Measurements from ENCODE around the gene TCEAL7. TPM values are rescaled to one million over a fixed set of nuclear protein-coding genes. Genes with fewer than 3 reads are reported as not detected.

TCEAL7 gene
- total RNA-seq, 3 donors from 2014 or later, result 0.61 to 12.1 (median 2.2) TPM

DNA sequence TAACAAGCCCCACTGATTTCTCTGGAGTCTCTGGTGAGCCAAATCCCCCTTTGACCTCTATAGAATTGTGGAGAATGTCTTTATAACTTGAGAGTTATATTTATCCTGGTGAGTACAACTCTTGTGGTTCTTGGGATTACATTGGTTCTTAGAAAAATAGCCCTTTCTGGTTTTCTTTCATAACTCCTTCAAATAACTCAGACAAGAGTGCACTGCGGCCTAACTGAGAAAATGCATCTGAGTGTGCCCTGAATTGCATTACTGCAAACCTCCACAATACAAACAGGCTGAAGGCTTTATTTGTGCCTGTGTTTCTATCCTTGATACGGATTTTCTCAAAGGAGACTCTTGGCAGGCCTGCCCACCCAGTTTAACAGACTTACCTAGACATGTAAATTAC, 49.0 kb downstream of the TCEAL7 start:
- Histone ChIP-seq H3K9me3 (no peaks in the 10 kb centered on the region), H3K4me3 (no peak overlapping the region), H3K4me1 (ENCODE audit: low read depth) (no peaks in the 10 kb centered on the region), H3K36me3 (ENCODE audit: low read depth) (no peaks in the 10 kb centered on the region)
- no peak for DNase-seq
- intact Hi-C loops (cut with DNase I, micrococcal nuclease), result no loop called here
- no peak for ATAC-seq
- no peak for TF ChIP-seq CTCF (IDR thresholded peaks at IDR 0.05)

Other genes with a start within 250 kb of the TCEAL7 start
- under 1 TPM; 0.32 to 0.75 (median 0.38) TPM for gene NXF3, start 237.1 kb upstream of the TCEAL7 start, total RNA-seq
- 10 to 100 TPM in 1 of 3 donors, 1 to 10 TPM in 2; 7.8 to 34.0 (median 8.9) TPM for gene BEX4, start 115.1 kb upstream of the TCEAL7 start, total RNA-seq
- 10 to 100 TPM; 24.4 to 43.0 (median 31.2) TPM for gene TCEAL8, start 75.1 kb upstream of the TCEAL7 start, total RNA-seq
- under 1 TPM in 1 of 3 donors, not detected in 2; 0.92 TPM for gene TCEAL5, start 53.5 kb upstream of the TCEAL7 start, total RNA-seq
- 1 to 10 TPM; 4.6 to 5.5 (median 4.9) TPM for gene BEX2, start 19.2 kb upstream of the TCEAL7 start, total RNA-seq
- 10 to 100 TPM; 20.9 to 29.6 (median 27.3) TPM for gene TCEAL9, start 26.3 kb downstream of the TCEAL7 start, total RNA-seq
- 10 to 100 TPM; 21.5 to 74.1 (median 35.6) TPM for gene BEX3, start 46.3 kb downstream of the TCEAL7 start, total RNA-seq
- gene RAB40A, start 189.2 kb downstream of the TCEAL7 start, total RNA-seq, result under 1 TPM in 2 of 3 donors, not detected in 1; 0.17 to 0.28 TPM